Hypothalamus (tissue), 51 donors: ENCODE measurements around the gene SHISA4.
"Not testable (repeated sequence)": the region's sequence is repeated elsewhere in the genome, so short reads cannot be mapped to it uniquely, and the experiment has no call there.

Experiments used
- DNase-seq, 51 donors: peaks; one replicate each; lab custom pipeline; 2025; lab: John Stamatoyannopoulos, UW

The SHISA4 gene

DNA sequence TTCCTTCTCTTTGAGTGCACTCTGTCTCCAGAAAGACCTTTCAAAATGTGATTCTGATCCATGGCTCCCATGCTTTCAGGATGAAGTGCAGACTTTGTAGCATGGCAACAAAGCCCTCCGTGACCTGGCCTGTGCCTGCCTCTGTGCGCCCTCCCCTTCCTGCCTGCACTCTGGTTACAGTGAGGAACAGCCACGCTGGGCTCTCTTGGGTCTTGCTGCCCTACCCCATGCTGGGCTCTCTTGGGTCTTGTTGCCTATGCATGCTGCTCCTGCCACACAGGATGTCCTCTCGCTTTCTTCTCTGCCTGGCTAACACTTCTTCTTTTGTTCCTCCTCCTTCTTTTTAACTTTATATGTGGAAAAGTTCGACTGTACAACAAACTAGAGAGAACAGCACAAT, 29.6 kb downstream of the SHISA4 start:
- DNase-seq = no peak

DNA sequence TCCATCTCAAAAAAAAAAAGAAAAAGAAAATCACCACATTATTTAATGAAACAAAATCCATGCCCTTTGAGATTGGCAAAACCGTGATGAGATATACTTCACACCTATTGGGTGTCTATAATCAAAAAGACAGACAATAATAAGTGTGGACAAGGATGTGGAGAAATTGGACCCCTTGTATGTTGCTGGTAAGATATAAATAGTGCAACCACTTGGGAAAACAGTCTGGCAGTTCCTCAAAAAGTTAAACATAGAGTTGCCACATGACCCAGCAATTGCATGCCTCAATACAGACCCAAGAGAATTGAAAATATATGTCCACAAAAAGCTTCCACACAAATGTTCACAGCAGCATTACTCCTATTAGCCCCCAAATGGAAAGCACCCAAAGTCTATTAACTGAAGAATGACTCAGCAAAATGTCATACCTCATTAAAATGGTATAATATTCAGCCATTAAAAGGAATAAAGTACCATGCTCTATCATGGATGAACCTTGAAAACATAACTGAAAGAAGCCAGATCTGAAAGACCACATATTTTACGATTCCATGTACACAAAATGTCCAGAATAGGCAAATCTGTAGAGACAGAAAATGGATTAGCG, 33.4 kb downstream of the SHISA4 start:
- DNase-seq = no peak

DNA sequence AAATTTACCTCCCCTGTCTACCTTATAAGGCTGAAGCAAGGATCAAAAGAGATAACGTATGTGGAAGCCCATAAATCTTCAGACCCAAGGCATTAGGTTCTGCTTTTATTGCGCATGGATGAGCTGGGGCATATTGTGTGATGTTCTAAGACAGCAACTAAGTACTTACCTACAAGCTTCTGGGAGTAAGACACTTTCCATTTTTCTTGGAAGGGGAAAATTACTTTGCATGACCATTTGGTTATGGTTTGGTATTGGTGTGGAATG, 36.5 kb downstream of the SHISA4 start:
- no peak for DNase-seq

GRCh38 chr1:201925981-201926645, 37.4 kb downstream of the SHISA4 start:
- DNase-seq = no peak

- no peak for DNase-seq
Measured at GRCh38 chr1:201928266-201928665, 39.6 kb downstream of the SHISA4 start.

GRCh38 chr1:201930137-201930536, 41.4 kb downstream of the SHISA4 start:
- no peak for DNase-seq

- DNase-seq = no peak
Measured at GRCh38 chr1:201930803-201931202, 42.1 kb downstream of the SHISA4 start.

GRCh38 chr1:201933840-201934430, 45.2 kb downstream of the SHISA4 start:
- no peak for DNase-seq

DNA sequence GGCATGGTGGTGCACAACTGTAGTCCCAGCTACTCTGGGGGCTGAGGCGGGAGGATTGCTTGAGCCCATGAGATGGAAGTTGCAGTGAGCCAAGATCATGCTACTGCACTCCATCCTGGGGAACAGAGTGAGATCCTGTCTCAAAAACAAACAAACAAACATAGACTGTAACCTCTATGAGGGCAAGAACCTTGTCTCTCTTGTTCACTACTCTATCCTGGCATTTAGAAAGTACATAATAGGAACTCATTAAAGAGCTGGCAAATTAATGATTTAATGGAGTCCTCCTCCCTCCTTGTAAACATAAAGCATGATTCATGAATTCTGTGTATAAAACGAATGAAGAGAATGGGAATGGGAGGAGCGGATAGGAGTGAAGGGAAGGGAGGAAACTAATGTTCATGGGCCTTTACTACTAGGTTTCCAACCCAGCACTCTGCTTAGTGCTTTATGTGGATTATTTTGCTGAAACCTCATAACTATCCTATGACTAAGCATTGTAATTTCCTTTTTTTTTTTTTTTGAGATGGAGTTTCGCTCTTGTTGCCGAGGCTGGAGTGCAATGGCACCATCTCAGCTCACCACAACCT, 49.0 kb downstream of the SHISA4 start:
- no peak for DNase-seq

- DNase-seq = no peak
Measured at GRCh38 chr1:201938440-201939035, 49.8 kb downstream of the SHISA4 start.

GRCh38 chr1:201939148-201939547, 50.5 kb downstream of the SHISA4 start:
- no peak for DNase-seq

DNA sequence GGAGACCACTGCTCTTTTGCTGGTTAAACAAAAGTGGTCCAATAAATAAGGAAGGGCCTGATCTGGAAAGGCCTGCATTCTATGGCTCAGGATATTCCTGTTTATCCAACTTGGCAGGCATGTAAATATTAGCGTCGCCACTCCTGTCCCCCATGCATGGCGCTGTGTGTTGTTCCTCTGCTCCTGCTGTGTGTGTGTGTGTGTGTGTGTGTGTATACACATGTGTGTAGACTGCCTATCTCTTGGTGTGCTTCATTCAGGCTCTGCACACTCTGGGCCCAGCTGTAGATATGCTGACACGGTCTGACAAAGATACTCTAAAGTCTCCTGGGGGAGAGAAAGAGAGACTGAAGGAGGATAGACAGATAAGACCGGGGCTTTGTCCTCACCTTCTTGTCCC, 50.9 kb downstream of the SHISA4 start:
- DNase-seq = no peak

- DNase-seq = not testable (repeated sequence)
Measured at GRCh38 chr1:201940316-201940715, 51.6 kb downstream of the SHISA4 start.

DNA sequence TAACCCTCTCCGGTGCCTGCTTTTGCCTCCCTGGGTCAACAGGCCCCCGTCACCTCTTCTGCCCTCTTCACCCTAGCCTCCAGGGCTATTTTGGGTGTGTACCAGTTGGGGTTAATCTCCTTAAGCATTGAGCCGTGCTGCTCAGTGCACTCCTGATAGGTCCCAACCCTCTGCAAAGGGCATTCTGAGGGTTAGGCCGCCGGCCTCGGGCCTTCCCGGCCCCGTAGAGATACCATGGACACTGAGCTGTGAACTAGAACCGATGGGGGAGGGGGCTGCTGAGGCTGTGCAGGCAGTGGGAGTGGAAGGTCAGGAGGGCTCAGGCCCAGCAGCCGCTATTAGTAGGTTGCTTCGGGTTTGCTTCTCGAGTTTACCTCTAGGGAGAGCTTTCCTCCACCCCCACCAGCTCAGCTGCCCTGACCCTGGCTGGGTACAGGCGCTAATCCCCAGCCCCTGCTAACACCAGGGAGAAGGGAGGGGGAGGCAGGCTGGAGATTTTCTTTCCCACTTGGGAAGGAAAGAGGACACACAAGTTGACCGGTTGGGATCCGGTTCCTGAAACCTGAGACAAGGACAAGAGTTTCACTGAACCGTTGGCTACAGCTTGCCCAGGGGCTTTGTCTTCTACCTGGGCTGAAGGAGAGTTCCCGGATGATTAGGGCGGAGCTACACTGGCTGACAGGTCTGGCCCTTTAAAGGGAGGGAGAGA, 52.9 kb downstream of the SHISA4 start:
- DNase-seq = no peak

- no peak for DNase-seq
Measured at GRCh38 chr1:201942129-201942495, 53.4 kb downstream of the SHISA4 start.
